K562 (cell line): Measurements from ENCODE around the gene GALK2. TPM values are rescaled to one million over a fixed set of nuclear protein-coding genes. Genes with fewer than 3 reads are reported as not detected.

Experiments
- CAMTA2 ChIP-seq: fragments of 250-450 bp; sonication (Bioruptor Pico); conservative IDR thresholded peaks from 2 replicates; pipeline ENCODE4 v1.5.1; 2022
- CREB1 ChIP-seq, 2 experiments: sonication (generic) in 1 of 2; formaldehyde crosslinking in 1 of 2; IDR thresholded peaks; 2 replicates each; pipeline versions ENCODE4 v1.6.1 to v1.8.0; 2012 to 2022; ENCODE audit warnings: inconsistent platforms in 1 of 2, mild to moderate bottlenecking in 1 of 2, missing genetic modification reagents in 1 of 2, moderate library complexity in 1 of 2
- DIDO1 ChIP-seq: fragments of 450-650 bp; IDR thresholded peaks from 2 replicates; pipeline ENCODE4 v1.6.1; 2016; ENCODE audit warnings: low read depth, missing biosample characterization, missing genetic modification characterization
- EGR1 ChIP-seq: fragments of 450-650 bp; conservative IDR thresholded peaks from 2 replicates; pipeline ENCODE4 v1.6.1; 2017; ENCODE audit warnings: mild to moderate bottlenecking
- ETV1 ChIP-seq: fragments of 450-650 bp; conservative IDR thresholded peaks from 2 replicates; pipeline ENCODE4 v1.6.1; 2016; ENCODE audit warnings: missing genetic modification characterization, control low read depth, low read depth, missing compliant biosample characterization
- RREB1 ChIP-seq: fragments of 250-450 bp; sonication (Bioruptor Pico); IDR thresholded peaks from 2 replicates; pipeline ENCODE4 v1.4.0; 2020
- SMAD1 ChIP-seq: fragments of 150-350 bp; IDR thresholded peaks from 2 replicates; pipeline ENCODE4 v1.6.1; 2014; ENCODE audit warnings: low read length, low read depth; ENCODE audit not compliant: partially characterized antibody
- ZBTB43 ChIP-seq: sonication (generic); formaldehyde crosslinking; IDR thresholded peaks from 2 replicates; pipeline ENCODE4 v1.8.0; 2023; ENCODE audit warnings: mild to moderate bottlenecking, missing genetic modification reagents
- ZC3H4 ChIP-seq: sonication (generic); formaldehyde crosslinking; IDR thresholded peaks from 2 replicates; pipeline ENCODE4 v1.9.0; 2021; ENCODE audit warnings: missing genetic modification reagents, borderline replicate concordance
- ZNF146 ChIP-seq: IDR thresholded peaks from one replicate; pipeline ENCODE4 v1.6.1; 2018; ENCODE audit warnings: missing compliant biosample characterization; ENCODE audit not compliant: unreplicated experiment
- ZNF318 ChIP-seq, 2 experiments: fragments of 450-650 bp; IDR thresholded peaks; 2 replicates each; pipeline ENCODE4 v1.6.1; 2016; ENCODE audit warnings: mild to moderate bottlenecking in 2 of 2, borderline replicate concordance in 1 of 2, low read depth in 1 of 2, moderate library complexity in 1 of 2
- polyA plus RNA-seq, 8 experiments: library from polyadenylated mRNA; depleted of rRNA in 4 of 8; stranded (reverse) in 5 of 8; unstranded in 3 of 8; fragments of >200 nt; fragmentation: Nextera tagmentation in 2 of 8; fragmentation: Illumina TruSeq in 1 of 8; extraction: Ambion mirVana in 2 of 8; extraction: Trizol in 1 of 8; gene quantifications; 2 replicates each; pipeline versions ENCODE4 v1.2.1 to v1.2.3, GENCODE V29; 2011 to 2014; ENCODE audit warnings: inconsistent platforms in 1 of 8, missing spikeins in 1 of 8
- total RNA-seq, 7 experiments: library from RNA; depleted of rRNA in 6 of 7; stranded (reverse); fragments of >200 nt in 6 of 7; fragmentation: Illumina TruSeq in 2 of 7; extraction: Trizol in 2 of 7; gene quantifications; 2 replicates each; pipeline versions ENCODE4 v1.2.1 to v1.2.3, GENCODE V29; 2011 to 2021; ENCODE audit warnings: low replicate concordance in 1 of 7

GALK2 gene
- total and polyA plus RNA-seq, 9 of the 15 experiments (the other 6 are each of a cell fraction or from before 2014, with no cell fraction given), result 32.8 to 82.0 (median 54.4) TPM

DNA sequence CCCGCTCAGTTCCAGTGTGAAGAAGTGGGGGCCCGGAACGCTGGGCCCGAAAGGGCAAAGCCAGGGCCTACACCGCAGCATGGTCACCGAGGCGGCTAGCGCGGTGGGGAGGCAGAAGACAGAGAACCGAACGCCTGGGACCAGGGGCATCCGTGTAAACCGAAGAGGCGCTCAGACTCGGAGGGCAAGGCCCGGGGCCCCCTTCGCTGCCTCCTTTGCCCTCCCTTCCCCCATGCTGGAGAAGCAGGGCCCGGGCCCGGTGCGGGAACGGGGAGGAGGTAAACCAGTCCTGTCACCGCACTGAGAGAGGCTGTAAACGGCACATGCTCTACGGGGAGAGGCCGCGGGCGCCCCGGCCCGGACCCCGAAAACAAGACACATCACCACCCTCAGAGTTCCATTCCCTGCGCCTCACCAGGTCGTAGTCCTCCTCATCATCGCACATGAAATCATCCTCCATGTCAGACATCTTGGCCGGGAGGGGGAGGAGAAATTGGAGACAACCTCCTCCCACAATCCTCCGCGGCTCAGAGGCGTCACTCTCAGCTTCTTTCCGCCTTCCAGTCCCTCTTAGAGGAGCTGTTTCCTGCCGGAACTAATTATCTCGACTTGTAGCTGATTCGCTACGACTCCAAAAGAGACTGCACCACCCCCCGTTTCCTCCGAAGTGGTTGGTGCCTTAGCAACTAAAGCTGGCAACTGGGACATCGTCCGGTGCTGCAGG lies 14.8 kb upstream of the GALK2 start, which contains the start of gene COPS2 (continued):
- TF ChIP-seq ZNF318 (IDR thresholded peaks at IDR 0.05; ENCODE audit: borderline replicate concordance in 1 of 2, low read depth in 1 of 2), result no peak
- TF ChIP-seq CAMTA2 (CRISPR knock-in tag), result no peak
- peak; percentile 87 for TF ChIP-seq ZBTB43 (CRISPR knock-in tag)
- TF ChIP-seq SMAD1, result peak; percentile 44
- TF ChIP-seq RREB1 (CRISPR knock-in tag), result no peak
- peak; percentile 73; the same call in 1 of the 2 replicates for TF ChIP-seq CREB1 (IDR thresholded peaks at IDR 0.05)
- TF ChIP-seq CREB1 (CRISPR knock-in tag; IDR thresholded peaks at IDR 0.05), result peak; percentile 77
- peak; percentile 37 for TF ChIP-seq ZNF146 (CRISPR knock-in tag)
- TF ChIP-seq ETV1, result peak; percentile 92
- TF ChIP-seq EGR1, result 0 out of 2 replicates have a peak, but pooled peaks have one; percentile 18
- peak; percentile 88 for TF ChIP-seq DIDO1 (tag)
- no peak for TF ChIP-seq ZC3H4 (CRISPR knock-in tag)
